ENCODE measurements around the gene ABHD12.
A peak's percentile ranks its signal among the peaks of the same experiment; 100 is the strongest.
"Not testable (repeated sequence)": the region's sequence is repeated elsewhere in the genome, so short reads cannot be mapped to it uniquely, and the experiment has no call there.

ABHD12 gene

DNA sequence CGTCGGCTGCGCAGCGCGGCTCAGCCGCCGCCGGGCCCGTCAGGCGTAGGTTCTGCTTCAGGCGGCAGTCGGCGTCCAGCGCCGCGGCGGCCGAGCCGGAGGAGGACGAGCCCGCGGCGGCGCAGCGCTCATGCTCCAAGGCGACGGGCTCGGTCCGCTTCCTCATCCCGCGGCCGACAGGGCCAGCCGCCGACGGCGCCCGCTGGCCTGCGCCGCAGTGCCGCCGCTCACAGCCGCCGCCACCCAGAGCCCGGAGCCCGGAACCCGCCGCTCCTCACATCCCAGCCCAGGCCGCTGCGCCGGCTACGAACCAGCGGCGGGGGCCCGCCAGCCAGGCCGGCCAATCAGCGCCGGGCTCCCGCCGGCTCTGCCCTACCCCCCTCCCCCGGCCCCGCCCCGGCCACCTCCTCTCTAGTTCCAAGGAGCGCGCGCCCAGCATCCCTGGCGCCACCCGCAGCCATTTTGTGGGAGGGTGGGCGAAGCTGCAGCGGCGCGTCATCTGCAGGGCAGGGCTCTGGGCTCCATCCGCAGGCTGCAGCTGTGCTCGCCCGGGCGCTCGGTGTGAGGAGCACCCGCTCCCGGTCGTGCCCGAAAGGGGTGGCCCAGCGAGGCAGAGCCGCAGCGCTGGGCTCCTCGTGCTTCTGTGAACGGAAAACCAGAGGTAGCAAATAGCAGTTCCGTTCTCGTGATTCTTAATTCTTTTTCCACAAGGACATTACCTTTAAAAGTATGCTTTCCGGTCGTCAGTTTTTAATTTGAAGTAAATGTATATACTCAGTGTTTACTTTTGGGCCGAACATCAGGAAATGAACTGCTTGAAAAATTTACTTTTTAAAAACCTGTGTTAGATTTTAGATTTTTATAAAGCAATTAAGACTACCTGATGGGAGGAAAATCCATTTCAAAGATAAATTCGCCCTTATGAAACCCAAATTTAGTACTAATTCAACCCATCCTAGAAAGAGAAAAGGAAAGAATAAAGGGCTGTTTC is at the start of gene ABHD12:
ABHD12 (minus strand) TSS at position 298 of the 991 bp plus-strand sequence; CDS start at position 166, 132 bp downstream.
- peak; percentile 97 for DNase-seq (ENCODE audit: low spot score)

DNA sequence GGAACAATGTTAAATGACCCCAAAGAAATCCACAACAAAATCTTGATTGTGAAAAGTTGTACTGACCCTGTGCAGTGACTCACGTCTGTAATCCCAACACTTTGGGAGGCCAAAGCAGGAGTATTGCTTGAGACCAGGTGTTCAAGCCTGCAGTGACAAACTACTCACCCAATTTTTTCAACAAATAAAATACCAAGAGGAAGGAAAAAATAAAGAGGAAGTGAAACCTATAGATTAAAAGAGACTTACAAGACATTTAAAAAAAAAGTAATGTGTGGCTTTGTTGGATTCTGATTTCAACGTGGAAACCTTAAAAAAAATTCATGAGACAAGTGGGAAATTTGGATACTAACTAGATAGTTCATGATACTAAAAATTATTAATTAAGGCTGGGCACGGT is 48.7 kb upstream of the ABHD12 start:
- no peak for DNase-seq (ENCODE audit: low spot score)

- DNase-seq (ENCODE audit: low spot score), result no peak
Observed at GRCh38 chr20:25437153-25437581, 46.5 kb upstream of the ABHD12 start.

GRCh38 chr20:25424536-25424935 is 33.9 kb upstream of the ABHD12 start:
- DNase-seq (ENCODE audit: low spot score), result no peak

DNA sequence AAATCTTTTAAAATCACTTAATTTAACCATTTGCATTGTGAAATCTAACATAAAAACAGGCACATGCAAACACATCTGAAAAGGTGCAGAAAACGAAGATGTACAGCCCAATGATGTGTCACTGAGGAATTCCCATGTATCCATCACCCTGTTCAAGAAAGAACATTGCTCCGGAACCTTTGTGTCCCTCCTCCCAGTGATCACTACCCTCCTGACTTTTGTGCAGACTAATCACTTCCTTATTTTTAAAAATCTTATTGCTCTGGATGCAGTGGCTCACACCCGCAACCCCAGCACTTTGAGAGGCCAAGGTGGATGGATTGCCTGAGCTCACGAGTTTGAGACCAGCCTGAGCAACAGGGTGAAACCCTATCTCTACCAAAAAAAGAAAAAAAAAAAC is 31.4 kb upstream of the ABHD12 start:
- no peak for DNase-seq (ENCODE audit: low spot score)

DNA sequence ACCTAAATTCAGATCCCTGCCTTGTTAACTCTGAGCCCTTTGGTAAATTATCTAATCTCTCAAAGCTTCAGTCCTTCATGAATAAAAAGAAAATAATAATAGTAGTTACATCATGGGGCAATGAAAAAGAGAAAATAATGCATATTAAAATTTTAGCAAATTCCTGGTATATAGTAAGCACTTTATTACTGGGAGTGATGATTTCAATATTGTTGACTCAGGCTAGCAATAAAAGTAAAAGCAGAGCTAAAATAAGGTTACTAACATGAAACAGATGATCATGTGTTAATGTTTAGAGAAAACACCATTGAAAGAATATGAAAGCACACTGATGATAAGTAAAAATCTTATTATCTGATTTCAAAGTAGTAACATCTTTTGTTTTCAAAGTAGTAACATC is 30.5 kb upstream of the ABHD12 start:
- DNase-seq (ENCODE audit: low spot score), result no peak

GRCh38 chr20:25418776-25419175 is 28.1 kb upstream of the ABHD12 start:
- DNase-seq (ENCODE audit: low spot score), result peak; percentile 65

- peak; percentile 84 for DNase-seq (ENCODE audit: low spot score)
Observed at GRCh38 chr20:25408890-25409289, 18.3 kb upstream of the ABHD12 start.

DNA sequence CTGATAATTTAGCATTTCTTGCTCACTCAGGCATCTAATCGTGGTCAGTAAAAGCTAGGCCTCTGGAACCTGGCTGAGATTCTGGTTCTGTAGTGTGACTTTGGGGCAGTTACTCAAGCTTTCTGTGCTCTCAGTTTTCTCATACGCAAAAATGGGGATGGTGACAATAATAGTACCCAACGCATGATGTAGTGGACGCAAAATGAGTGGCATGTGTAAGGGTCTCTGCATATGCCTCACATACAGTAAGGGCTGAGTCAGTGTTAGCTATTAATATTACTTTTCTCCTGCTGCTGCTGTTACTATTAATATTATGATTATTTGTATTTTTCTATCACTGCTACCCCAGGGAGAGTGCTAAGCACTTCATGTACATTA is 17.5 kb upstream of the ABHD12 start:
- peak; percentile 64 for DNase-seq (ENCODE audit: low spot score)

GRCh38 chr20:25407311-25408169 is 16.9 kb upstream of the ABHD12 start, which contains the start of gene GINS1:
TSS of gene GINS1 (plus strand) at chr20:25407673. CDS start at chr20:25407821, 148 bp downstream.
- peak; percentile 93 for DNase-seq (ENCODE audit: low spot score)

DNA sequence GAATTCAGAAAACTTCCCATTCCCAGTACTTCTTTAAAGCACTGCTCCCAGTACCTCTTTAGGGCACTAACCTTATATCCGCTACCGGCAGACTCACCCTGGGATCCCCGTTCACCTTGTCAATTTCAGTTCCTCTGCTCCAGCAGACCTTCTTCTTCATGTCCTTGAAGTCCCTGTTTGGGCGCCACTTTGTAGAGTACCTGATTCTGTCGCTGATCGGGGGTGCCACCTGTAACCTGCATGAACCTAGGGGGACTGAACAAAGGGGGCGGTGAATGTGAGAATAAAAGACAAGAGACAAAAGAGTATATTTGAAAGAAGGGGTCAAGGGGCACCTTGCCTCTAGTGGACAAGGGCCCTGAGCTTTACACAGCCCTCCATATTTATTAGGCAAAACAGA is 11.9 kb upstream of the ABHD12 start:
- DNase-seq (ENCODE audit: low spot score), result no peak

- not testable (repeated sequence) for DNase-seq (ENCODE audit: low spot score)
Observed at GRCh38 chr20:25400291-25400732, 9.7 kb upstream of the ABHD12 start.

GRCh38 chr20:25399037-25399430 is 8.4 kb upstream of the ABHD12 start:
- peak; percentile 91 for DNase-seq (ENCODE audit: low spot score)

DNA sequence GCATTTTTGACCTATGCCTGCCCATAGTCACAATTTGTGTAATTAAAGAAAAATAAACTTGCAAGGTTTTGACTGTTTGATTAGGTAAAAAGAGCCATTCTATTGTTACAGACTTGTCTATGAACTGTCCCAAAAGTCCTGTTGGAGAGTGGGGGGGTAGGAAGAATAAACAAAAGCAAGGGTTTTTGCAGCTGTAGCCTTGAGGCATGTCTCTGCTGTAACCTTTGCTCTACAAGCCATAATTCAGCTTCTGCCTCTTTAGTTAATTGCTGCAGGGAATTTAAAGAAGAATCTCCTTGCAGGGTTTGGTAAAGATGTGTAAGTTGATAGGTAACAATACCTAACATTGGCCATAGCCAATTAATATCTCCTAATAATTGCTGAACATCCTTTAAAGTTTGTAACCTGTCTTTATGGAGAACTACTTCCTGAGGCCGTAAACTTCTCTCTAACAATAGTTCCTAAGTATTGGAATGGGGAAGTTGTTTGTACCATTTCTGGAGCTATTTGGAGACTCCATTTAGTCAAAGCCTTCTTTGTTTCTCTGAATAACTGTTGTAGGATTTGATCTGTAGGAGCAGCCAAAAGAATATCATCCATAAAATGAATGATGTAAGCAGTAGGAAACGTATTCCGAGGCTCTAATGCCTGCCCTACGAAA is 7.9 kb upstream of the ABHD12 start:
- no peak for DNase-seq (ENCODE audit: low spot score)

- DNase-seq (ENCODE audit: low spot score), result no peak
Observed at GRCh38 chr20:25397821-25398220, 7.2 kb upstream of the ABHD12 start.

DNA sequence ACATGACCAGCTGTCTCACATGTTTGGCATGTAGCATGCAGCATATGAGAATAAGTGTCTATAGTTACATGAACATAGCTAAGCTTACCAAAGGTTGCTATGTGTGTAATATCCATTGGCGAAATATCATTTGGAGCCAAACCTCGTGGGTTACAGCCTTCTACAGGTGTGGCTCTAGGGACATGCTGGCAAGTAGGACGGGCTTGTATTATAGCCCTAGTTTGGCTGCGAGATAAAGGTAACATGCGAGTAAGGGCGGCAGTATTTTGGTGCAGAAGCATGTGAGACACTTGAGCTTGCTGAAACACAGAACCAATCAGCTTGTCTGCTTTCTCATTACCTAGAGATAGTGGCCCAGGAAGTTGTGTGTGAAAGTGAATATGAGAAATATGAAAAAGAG is 6.5 kb upstream of the ABHD12 start:
- DNase-seq (ENCODE audit: low spot score), result no peak

GRCh38 chr20:25394996-25395395 is 4.4 kb upstream of the ABHD12 start:
- DNase-seq (ENCODE audit: low spot score), result no peak

DNA sequence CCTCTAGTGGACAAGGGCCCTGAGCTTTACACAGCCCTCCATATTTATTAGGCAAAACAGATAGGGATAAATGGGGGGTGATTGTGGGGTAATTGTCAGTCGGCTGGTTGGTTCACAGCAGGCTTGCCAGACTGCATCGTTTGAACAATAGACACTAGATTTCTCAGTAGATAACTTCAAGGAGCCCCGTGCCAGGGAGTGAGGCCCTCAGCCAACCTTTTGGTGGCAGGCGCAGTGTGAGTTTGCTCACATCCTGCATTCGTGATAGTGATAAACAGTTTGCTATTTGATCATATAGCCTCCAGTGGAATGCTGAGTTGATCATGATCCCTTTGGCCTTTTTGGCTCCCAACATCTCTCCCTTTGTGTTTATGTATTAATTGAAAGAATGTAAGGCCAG is 3.6 kb upstream of the ABHD12 start:
- DNase-seq (ENCODE audit: low spot score), result no peak

DNA sequence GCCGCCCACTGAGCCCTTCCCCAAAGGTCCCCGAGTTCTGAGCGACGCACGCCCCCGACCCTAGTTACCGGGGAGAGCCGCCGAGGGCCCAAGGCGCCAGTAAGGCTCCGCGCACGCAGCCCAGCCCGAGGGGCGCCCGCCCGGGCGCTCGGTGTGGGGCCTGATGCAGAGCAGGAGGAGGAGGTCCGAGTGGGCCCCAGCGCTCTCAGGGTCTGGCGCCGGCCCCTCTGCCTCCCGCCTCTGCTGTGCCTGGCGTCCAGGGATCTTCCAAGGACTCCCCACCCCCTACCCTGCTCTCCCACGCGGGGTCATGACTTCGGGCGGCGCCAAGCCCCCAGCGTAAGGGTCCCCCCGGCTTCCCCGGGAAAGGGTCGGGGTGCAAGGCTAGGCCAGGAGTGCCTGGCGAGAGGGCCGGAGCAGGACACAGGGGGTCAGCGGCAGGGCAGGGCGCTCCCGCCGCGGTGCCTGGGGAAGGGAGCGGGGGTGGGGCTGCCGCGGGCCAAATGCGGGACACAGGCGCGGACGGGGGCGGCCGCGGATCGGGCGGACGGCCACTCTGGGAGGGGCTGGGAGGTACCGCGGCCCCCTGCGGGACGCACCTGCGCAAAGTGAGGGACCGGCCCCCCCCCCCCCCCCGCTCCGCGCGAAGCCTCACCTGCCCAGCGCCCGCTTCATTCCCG is 637 bp downstream of the ABHD12 start:
- peak; percentile 27 for DNase-seq (ENCODE audit: low spot score)

GRCh38 chr20:25389401-25389857 is 1.2 kb downstream of the ABHD12 start:
- DNase-seq (ENCODE audit: low spot score), result peak; percentile 72

DNA sequence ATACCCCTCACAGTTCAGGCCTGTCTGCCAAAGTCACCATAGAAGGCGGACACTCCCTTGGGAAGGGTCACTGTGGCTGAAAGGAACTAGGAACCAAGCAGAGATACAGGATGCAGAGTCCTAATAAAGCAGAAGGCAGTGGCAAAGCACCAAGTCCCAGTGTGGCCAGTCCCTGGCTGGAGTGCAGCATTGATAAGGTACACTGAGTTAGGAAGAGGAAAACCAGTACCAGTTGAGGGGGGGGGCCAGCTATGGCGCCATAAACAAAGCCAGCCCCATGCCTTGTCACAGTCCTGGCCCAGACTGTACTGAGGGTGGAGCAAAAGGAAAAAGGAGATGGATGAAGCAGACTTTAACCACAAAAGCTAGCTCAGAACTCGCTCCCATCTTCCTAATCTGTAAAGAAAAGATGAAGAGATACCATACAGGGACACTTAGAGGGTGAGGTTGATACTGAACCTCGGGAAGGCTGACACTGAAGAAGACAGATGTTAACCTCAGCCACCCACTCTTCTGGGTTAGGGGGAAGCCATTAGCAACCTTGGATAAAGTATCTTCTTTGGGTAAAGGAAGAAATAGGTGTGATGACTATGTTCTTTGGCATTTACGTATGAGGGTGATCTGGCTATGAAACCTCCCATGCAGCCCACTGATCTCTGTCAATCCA is 7.8 kb downstream of the ABHD12 start:
- no peak for DNase-seq (ENCODE audit: low spot score)
